GM19455 (cell line): Measurements from ENCODE around the gene MCRS1.
"Not testable (repeated sequence)": the region's sequence is repeated elsewhere in the genome, so short reads cannot be mapped to it uniquely, and the experiment has no call there.

ENCODE experiments used
- ATAC-seq: cut with Tn5 transposase; IDR thresholded peaks from one replicate; pipeline ENCODE4 v1.9.1; 2021; ENCODE audit not compliant: unreplicated experiment

The MCRS1 gene, protein sequence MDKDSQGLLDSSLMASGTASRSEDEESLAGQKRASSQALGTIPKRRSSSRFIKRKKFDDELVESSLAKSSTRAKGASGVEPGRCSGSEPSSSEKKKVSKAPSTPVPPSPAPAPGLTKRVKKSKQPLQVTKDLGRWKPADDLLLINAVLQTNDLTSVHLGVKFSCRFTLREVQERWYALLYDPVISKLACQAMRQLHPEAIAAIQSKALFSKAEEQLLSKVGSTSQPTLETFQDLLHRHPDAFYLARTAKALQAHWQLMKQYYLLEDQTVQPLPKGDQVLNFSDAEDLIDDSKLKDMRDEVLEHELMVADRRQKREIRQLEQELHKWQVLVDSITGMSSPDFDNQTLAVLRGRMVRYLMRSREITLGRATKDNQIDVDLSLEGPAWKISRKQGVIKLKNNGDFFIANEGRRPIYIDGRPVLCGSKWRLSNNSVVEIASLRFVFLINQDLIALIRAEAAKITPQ

DNA sequence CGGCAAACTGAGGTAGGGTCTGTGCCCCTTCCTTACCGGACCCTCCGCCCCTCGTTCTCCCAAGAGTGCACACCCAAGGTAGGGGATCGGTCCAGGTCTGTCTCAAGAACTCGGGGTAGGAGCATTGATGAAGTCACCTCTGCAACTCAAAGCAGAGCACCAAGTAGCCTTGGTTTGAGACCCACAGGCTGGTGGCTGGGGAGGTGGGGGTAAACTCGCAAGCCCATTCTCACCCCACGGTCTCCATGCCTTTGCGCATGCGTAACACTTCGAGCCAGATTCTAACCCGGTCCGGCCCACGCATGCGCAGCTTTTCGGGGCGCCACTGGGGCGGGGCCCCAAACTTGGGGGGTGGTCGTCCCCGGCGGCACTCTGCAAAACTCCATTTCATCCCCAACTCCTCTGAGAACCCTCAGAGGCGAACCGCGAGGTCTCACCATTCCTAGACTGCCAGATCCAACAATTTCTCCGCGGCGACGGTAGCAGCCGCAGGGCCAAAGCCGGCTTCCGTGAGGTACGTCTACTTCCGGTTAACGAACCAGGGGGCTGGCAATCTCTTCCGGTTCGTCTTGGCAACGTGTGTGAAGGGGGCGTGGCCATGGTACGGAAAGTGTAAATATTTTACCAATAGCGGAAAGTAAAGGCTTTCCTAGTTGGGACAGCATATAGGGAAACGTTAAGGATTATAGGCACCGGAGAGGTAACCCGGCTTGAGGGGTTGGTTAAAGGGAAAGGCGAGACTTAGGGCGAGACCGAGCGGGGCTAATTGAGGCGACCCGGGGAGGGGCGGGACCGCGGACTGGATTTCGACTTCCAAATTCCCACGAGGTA lies at the start of gene MCRS1:
Gene MCRS1, minus strand, starts transcription at position 532 of the 831 bp plus-strand sequence. CDS start 1,411 bp downstream, outside the sequence.
- ATAC-seq: peak; percentile 83

DNA sequence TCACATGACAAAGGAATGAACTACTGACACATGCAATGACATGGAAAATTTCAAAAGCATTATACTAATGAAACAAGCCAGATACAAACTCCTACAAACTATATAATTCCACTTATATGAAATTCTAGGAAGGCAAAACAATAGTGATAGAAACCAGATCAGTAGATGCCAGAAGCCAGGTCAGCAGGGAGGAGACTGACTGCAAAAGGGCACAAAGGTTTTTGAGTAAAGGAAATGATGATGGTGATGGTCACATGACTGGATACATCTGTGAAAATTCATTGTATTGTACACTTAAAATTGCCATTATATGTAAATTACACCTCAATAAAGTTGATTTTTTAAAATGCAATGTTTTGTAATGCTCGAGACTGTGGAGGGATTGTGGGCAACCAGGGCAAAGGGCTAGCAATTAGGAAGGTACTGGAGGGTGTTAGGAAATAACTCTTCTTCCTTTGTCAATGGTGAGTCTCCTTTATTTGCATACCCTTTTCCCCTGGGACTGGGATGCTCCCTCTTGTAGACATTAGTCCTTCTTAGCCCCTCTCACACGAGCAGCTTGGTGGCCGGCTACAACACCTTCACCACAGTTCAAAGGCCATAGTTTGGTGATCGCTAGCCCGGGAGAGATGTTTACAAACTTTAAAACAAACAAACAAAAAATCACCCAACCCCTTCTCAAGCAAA lies 48.7 kb upstream of the MCRS1 start:
- no peak for ATAC-seq

DNA sequence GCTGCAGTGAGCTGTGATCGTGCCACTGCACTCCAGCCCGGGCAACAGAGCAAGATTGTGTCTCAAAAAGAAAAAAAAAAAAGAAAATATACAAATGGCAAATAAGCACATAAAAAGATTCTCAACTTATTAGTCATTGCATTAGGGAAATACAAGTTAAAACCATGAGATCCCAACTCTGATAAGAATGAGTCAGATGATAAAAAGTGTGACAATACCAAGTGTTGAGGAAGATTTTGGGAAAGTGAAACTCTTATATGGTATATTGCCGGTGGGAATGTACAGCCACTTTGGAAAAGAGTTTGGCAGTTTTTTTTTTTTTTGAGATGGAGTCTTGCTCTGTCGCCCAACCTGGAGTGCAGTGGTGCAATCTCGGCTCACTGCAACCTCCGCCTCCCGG lies 47.8 kb upstream of the MCRS1 start:
- no peak for ATAC-seq

DNA sequence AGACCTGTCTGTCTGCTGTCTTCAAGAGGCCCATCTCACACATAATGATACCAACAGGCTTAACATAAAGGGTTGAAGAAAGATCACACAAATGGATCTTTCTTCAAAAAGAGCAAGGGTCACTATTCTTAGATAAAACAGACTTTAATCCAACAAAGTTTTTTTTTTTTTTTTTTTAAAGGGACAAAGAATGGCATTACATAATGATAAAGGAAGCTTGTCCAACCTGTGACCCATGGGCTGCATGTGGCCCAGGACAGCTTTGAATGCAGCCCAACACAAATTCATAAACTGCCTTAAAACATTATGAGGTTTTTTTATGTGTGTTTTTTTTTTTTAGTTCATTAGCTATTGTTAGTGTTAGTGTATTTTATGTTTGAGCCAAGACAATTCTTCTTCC lies 44.3 kb upstream of the MCRS1 start:
- ATAC-seq: no peak

DNA sequence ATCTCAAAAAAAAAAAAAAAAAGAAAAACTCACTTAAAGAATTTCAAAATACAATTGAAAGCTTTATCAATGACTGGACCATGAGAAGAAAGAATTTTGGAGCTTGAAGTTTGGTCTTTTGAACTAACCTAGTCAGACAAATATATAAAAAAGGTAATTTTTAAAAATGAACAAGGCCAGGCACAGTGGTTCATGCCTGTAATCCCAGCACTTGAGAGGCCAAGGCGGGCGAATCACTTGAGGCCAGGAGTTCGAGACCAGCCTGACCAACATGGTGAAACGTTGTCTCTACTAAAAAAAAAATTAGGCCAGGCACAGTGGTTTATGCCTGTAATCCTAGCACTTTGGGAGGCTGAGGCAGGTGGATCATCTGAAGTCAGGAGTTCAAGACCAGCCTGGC lies 42.8 kb upstream of the MCRS1 start:
- ATAC-seq: not testable (repeated sequence)

DNA sequence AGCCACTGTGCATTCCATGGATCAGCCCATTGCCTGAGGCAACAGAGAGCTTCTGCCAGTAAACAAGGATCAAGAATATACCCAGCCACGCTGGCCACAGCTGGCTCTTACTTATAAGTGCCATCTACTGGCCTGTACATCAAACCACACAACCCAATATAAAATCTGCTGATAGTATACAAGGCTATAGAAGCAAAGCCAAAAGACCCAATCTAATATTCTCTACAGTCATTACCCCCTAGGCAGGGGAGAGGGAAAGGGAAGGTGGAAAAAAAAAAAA lies 41.9 kb upstream of the MCRS1 start:
- ATAC-seq: no peak

DNA sequence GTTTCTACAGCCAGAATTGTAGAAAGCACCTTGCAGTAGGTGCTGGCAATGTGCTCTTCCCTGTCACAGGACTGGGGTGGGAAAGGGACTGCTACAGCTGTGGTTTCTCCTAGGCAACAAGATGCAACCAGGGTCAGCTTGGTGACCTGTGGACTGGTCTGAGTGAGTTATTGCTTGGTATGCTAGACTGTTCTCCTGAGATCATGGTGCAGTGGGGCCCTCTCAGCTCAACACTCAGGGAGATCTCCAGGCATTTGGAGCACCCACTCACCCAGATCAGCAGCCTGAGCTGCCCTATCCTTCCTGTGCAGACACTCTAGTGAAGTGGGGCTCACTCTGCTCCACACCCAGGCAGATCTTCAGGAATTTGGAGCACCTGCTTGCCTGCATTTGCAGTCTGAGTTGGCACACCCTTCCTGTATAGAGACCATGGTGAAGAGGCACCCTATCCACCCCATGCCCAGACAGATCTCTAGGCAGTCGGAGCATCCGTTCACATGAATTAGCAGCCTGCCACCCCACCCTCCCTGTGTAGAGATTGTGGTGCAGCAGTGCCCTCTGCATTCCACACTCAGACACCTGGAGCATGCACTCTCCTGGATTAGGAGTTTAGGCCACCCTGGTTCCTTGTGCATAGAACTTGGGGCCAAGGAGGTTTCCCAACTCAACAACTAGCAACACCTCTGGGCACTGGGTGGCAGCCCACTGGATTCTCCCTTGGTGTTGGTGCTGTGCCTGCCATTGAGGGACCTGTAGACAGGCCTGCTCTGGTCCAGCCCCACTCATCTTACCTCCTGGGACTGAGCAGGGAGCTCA lies 41.3 kb upstream of the MCRS1 start:
- no peak for ATAC-seq

DNA sequence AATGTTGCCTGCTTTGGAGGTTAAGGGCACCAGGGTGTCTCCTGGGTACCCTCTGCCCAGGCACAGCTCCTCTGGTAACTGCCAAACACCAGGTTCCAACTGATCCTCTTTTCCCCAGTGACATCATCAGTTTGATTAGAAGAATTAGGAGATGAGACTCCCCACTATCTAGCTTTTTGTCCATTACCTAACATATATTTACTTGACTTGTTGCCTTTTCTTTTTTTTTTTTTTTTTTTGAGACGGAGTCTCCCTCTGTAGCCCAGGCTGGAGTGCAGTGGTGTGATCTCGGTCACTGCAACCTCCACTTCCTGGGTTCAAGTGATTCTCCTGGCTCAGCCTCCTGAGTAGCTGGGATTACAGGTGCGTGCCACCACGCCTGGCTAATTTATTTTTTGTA lies 37.6 kb upstream of the MCRS1 start, which contains the start of gene FAM186B:
Gene FAM186B, minus strand, starts transcription at position 101 of the 400 bp plus-strand sequence. CDS start 162 bp downstream, outside the sequence.
- not testable (repeated sequence) for ATAC-seq

DNA sequence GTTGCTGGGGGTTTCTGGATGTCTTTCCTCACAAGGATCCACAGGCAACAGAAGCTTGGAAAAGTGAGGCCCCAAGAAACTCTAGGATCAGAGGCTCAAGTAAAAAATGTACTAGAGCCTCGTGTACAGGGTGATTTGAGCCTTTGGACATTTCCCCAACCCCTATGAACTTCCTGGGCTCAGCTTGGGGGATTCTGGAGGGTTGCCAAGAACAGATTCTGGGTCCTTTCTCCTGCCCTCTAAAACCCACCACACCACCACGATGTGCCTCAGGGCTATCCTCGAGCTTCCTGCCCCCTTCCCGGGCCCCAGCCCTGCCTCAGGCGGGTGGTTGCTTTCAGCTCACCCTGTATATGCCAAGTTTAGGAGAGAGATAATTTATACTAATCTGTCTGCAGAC lies 36.9 kb upstream of the MCRS1 start:
- ATAC-seq: no peak

DNA sequence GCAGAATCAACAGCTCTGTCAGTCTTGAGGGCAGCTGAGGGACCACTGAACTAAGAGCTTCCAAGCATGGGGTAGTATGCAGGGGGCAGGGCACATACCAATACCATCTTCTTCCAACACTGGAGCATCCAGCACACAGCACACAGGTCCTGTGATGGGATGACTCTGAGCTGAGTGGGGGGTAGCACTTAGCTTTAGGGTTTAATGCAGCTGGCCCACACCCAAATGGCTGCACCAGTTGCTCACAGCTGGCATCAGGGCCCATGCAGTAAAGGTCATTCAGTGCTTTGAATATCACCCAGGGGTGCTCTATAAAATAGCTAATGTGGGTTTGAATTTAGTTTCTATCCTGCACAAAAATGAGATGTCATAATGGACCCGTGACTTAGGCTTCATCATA lies 35.8 kb upstream of the MCRS1 start:
- ATAC-seq: no peak

DNA sequence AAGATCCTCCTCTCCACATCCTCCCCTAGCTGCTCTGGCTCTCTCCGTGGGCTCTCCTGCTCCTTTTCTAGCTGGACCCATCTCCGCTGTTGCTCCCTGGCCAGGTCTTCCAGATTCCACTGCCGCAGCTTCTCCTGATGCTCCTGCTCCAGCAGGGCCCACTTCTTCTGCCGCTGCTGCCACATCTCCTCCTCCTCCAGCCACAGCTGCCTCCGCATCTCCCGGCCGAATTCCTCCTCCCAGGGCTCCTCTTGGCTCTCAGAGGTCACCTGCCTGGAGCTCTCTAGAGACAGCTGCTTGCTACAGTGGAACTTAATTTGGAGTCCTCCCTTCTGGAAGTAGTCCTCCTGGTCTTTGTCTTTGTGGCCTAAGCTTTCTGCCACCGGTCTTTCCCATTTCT lies 32.0 kb upstream of the MCRS1 start:
- ATAC-seq: no peak

DNA sequence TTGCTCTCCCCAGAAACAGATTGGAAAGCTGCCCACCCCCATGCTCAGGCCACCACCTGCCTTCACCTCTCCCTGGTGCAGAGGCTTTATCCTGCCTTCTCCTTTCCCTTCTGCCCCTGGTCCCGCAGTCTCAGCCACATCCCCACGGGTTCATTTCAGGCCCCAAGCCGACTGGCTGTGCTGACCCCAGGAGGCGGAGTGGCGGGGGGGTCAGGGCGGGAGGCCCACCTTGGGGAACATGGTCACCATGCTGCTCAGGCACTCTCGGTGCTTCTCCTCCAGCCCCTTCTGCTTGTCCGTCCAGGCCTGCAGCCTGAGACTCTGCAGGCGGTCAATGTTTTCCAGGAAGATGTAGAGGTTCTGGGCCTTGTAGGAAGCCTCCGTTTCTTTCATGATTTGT lies 30.6 kb upstream of the MCRS1 start:
- no peak for ATAC-seq

DNA sequence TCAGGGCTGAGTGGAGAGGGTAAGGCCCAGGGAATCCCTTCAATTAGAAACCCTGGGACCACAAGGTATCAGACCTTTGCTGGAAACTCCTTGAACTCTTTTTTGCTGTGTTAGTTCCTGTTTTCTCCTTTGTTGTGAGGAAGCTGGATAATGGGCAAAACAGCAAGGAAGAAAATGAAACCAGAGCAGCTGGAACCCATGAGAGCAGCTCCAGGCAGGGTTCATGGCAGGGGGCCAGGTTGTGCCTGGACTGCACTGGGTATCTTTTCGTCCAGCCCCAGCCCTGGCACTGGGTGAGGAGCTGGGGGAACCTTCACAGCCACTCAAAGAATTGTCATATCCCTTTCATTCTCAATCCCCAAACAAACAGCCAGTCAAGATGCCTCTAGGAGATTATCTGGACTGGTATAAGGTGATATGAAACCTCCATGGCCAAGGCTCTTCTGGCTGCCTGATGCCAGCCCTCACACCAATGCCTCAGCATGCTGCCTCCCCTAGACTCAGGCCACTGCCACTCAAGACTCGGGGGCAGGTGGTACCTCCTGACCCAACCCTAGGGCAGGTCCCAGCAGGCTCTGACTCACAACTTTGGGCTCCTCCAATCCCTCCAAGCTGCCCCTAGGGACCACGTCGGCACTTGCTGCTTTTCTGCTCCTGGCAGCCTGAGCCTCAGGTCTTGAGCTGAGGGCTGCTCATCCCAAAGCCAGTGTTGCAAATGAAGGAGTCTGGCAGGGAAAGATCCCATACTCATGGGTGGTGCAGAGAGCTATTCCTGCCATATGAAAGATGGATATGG lies 21.0 kb upstream of the MCRS1 start:
- ATAC-seq: no peak

DNA sequence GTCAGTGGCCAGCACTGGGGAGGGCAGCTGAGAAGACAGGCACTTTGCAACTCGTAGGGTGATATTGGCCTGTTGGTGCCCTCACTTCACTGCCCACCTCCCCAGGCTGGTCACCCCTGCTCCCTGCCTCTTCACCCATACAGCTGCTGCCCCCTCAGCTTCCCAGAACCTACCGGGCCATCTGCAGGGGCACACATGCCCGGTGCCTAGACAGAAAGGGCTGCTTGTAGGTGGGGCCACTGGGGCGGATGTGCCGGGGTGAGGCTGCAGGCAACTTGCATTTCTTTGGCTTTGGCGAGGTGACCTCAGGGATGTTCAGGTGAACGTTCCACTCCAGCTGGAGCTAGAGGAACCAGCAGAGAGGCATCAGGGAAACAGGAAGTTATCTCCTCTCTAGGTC lies 20.3 kb upstream of the MCRS1 start:
- ATAC-seq: no peak

DNA sequence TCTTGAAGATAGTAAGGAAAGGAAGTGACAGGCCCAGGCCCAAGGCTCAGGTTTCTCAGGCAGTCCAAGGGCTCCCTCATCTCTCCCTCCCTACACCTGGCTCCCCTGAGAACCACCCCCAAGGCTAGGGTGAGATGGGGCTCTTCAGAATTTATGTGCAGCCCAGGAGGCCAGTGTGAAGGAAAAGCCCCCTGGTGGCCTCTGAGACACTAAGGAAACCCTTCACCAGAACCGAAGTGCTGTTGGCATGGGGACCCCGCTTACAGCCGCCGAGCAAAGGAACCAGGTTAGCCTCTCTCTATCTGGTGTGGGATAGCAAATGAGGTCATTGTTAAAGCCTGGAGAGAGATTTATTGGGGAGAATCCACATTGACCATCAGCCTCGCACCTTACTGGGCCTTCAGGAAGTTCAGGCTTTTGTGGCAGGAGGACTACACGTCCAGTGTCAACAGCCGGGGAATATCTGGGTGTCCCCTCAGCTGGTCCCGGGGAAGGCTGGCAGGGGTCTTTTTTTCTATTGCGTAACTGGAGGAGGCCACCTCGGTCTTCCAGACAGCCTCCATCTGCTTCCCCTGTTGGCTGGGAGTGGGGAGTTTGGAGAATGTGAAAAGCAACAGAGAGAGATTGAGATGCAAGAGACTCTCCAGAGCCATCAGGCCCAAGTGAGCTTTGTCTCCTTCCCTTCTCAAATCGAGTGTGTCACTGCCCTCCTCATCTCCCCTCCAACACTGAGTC lies 19.4 kb upstream of the MCRS1 start:
- ATAC-seq: no peak

DNA sequence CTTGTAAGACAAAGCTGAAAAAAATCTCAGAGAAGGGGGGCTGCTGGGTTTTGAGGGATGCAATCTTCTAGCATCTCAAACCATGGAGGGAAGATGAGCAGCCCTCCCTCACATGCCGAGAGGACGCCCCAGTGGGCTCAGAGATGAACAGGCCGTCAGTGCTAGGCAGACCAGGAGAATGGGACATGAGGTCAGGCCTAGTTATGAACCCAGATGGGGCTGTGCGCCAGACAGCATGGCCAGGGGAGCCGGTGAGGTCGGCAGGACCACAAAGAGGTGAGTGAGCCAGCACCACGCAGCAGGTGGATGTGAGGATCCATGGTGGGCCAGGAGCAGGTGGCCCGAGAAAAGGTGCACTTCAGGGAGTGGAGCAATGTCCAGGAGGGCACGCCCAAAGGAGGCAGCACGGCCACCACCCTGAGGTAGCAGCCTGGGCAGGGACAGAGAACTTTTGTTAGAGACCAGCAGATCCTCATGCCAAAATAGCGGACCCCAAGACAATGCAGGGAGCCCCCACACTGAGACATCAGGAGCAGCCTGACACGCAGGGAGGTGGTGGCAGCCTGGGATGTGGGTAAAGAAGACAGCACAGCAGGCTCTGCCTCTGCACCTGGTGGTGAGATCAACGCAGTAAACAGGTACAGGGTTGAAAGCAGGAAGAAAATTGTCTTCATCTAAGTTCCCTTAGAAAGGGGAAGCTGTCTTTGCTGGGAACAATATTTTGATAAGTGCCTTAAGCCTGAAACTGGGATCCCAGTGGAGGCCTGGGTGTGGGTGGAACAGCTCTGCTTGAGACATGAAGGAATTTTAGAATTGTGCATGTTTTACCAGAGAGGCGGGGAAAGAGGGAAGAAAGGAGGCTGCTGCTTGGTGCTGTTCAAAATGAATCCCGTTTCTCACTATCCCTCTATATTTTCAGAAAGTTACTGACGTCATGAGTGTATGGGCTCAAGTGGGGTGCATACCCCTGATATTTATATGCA lies 17.8 kb upstream of the MCRS1 start:
- no peak for ATAC-seq

DNA sequence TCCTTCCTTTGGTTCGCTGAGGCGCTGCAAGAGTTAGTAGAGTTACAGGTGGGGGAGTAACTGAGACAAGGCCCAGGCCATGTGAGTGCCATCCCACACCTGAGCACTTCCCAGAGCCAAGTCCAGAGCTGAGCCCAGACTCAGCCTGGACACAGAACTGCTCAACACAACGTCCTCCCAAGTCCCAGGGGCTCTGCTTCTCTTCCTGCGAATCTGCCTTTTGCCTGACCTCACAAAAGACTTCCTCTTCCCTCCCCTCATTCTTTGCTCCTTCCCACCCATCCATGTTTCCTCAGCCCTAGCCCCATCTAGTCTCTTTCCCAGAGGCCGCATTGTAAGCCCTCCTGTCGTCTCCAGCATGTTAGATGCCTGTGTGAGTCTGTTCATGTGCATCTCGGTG lies 16.6 kb upstream of the MCRS1 start:
- no peak for ATAC-seq
